Mesendoderm (in vitro differentiated cells): ENCODE results near the gene TXLNG.

Experiments used
- DNase-seq: peaks from one replicate; pipeline ENCODE4 v3.0.0; 2013
- H2AK5ac ChIP-seq: 2 replicates; pipeline ENCODE4 v1.6.1; 2013; ENCODE audit warnings: low read length, inconsistent platforms
- H2BK120ac ChIP-seq: 2 replicates; pipeline ENCODE4 v1.6.1; 2013; ENCODE audit warnings: low read depth, mild to moderate bottlenecking, low read length, moderate library complexity, mixed read lengths
- H2BK15ac ChIP-seq: replicated peaks from 2 replicates; pipeline ENCODE4 v1.6.1; 2013; ENCODE audit warnings: low read depth, mild to moderate bottlenecking, moderate library complexity
- H2BK5ac ChIP-seq: 2 replicates; pipeline ENCODE4 v1.6.1; 2013; ENCODE audit warnings: low read length, inconsistent platforms
- H3K18ac ChIP-seq: 2 replicates; pipeline ENCODE4 v1.6.1; 2013; ENCODE audit warnings: mild to moderate bottlenecking, low read length, mixed read lengths
- H3K23ac ChIP-seq: one replicate; pipeline ENCODE4 v1.6.1; 2013; ENCODE audit warnings: low read length
- H3K27ac ChIP-seq: 2 replicates; pipeline ENCODE4 v1.5.1; 2013; ENCODE audit warnings: low read depth, mild to moderate bottlenecking, inconsistent platforms, low read length, moderate library complexity
- H3K27me3 ChIP-seq: 2 replicates; pipeline ENCODE4 v1.6.1; 2013; ENCODE audit warnings: low read length, control low read depth, mild to moderate bottlenecking, inconsistent platforms; ENCODE audit not compliant: insufficient read depth, poor library complexity
- H3K36me3 ChIP-seq: 2 replicates; pipeline ENCODE4 v1.6.1; 2013; ENCODE audit warnings: low read length, inconsistent platforms; ENCODE audit not compliant: control insufficient read depth, insufficient read depth
- H3K4ac ChIP-seq: one replicate; pipeline ENCODE4 v1.6.1; 2013; ENCODE audit warnings: low read depth, mild to moderate bottlenecking, low read length, moderate library complexity
- H3K4me1 ChIP-seq: 2 replicates; pipeline ENCODE4 v1.6.1; 2013; ENCODE audit warnings: low read depth, low read length, inconsistent platforms; ENCODE audit not compliant: control insufficient read depth
- H3K4me2 ChIP-seq: 2 replicates; pipeline ENCODE4 v1.6.1; 2013; ENCODE audit warnings: low read length
- H3K4me3 ChIP-seq: 2 replicates; pipeline ENCODE4 v1.5.1; 2013; ENCODE audit warnings: mild to moderate bottlenecking, low read length
- H3K56ac ChIP-seq: one replicate; pipeline ENCODE4 v1.6.1; 2013; ENCODE audit warnings: low read length
- H3K79me1 ChIP-seq: 2 replicates; pipeline ENCODE4 v1.6.1; 2013; ENCODE audit warnings: low read length, inconsistent platforms
- H3K79me2 ChIP-seq: 2 replicates; pipeline ENCODE4 v1.6.1; 2013; ENCODE audit warnings: mild to moderate bottlenecking, low read length; ENCODE audit not compliant: control insufficient read depth, insufficient read depth
- H3K9ac ChIP-seq: 2 replicates; pipeline ENCODE4 v1.6.1; 2013; ENCODE audit warnings: low read length, inconsistent platforms
- H4K5ac ChIP-seq: one replicate; pipeline ENCODE4 v1.6.1; 2013; ENCODE audit warnings: low read length
- H4K8ac ChIP-seq: one replicate; pipeline ENCODE4 v1.6.1; 2013; ENCODE audit warnings: low read depth, mild to moderate bottlenecking, control low read depth, low read length, moderate library complexity
- WGBS: extraction: QIAGEN DNeasy Blood & Tissue Kit; methylation state at CpG from one replicate; pipeline ENCODE4 v1.1.7; 2013; ENCODE audit warnings: low lambda C conversion rate, missing lambda C conversion rate; ENCODE audit not compliant: insufficient coverage; ENCODE audit errors: extremely low coverage; 5-methylcytosine and 5-hydroxymethylcytosine counted together

TXLNG gene

DNA sequence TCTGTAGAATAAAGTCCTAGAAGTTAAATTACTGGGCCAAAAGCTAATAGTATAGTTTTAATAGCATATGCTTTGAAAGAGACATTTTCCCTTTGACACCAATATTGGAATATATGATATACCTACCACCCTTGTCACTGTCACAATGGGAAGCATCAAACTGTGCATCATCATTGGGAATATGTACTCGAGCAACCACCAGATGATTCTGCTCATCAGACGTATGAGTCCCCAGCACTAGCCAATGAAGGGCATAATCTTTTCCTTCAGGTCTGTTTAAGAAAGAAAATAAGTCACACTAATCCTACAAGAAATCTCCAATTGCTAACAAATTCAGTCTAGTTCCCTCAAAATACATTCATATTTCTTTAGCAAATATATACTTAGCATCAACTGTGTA lies 76.6 kb downstream of the TXLNG start:
- Histone ChIP-seq H3K27me3 (no peaks in the 10 kb centered on the region), H3K79me1 (peaks cover 1% of the 10 kb centered on the region), H2BK15ac (no peak overlapping the region), H3K18ac (no peak overlapping the region), H3K79me2 (peaks cover 8% of the 10 kb centered on the region), H3K9ac (no peak overlapping the region), H3K4ac (no peak overlapping the region), H3K4me2 (no peak overlapping the region), H2BK5ac (no peak overlapping the region), H4K8ac (no peak overlapping the region), H3K56ac (no peak overlapping the region), H3K23ac (no peak overlapping the region), H2BK120ac (no peak overlapping the region), H2AK5ac (no peak overlapping the region), H3K36me3 (no peaks in the 10 kb centered on the region), H3K4me3 (no peak overlapping the region), H3K27ac (no peak overlapping the region), H4K5ac (no peak overlapping the region), H3K4me1 (no peaks in the 10 kb centered on the region)
- no CpG with 5 or more reads among the region's 2 CpGs for WGBS
- no peak for DNase-seq

DNA sequence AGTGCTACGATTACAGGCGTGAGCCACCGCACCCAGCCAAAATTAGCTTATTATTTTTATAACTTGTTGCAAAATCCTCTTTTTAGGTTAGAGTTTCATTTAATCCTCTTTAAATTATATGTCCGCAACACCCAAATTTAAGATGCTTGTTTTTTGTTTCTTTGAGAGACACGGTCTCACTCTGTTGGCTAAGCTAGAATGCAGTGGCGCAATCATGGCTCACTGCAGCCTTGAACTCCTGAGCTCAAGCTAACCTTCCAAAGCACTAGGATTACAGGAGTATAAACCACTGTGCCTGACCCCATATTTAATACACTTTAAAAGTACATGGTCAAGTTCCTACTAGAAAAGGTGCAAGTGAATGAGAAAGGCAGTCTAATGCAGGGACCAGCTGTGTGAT lies 81.7 kb downstream of the TXLNG start:
- no peak for DNase-seq
- no peak overlapping the region for H3K4ac ChIP-seq
- H2BK15ac ChIP-seq: no peak overlapping the region
- H4K5ac ChIP-seq: no peak overlapping the region
- peaks cover 4% of the 10 kb centered on the region for H3K79me1 ChIP-seq
- no peaks in the 10 kb centered on the region for H3K4me1 ChIP-seq
- no peak overlapping the region for H3K9ac ChIP-seq
- no peak overlapping the region for H2AK5ac ChIP-seq
- no peak overlapping the region for H2BK5ac ChIP-seq
- no peak overlapping the region for H3K18ac ChIP-seq
- no peak overlapping the region for H3K4me3 ChIP-seq
- no peak overlapping the region for H3K27ac ChIP-seq
- no peak overlapping the region for H3K4me2 ChIP-seq
- no peak overlapping the region for H2BK120ac ChIP-seq
- no peaks in the 10 kb centered on the region for H3K36me3 ChIP-seq
- peaks cover 21% of the 10 kb centered on the region for H3K79me2 ChIP-seq
- H4K8ac ChIP-seq: no peak overlapping the region
- H3K56ac ChIP-seq: no peak overlapping the region
- no peaks in the 10 kb centered on the region for H3K27me3 ChIP-seq
- H3K23ac ChIP-seq: no peak overlapping the region
- no CpG with 5 or more reads among the region's 6 CpGs for WGBS

DNA sequence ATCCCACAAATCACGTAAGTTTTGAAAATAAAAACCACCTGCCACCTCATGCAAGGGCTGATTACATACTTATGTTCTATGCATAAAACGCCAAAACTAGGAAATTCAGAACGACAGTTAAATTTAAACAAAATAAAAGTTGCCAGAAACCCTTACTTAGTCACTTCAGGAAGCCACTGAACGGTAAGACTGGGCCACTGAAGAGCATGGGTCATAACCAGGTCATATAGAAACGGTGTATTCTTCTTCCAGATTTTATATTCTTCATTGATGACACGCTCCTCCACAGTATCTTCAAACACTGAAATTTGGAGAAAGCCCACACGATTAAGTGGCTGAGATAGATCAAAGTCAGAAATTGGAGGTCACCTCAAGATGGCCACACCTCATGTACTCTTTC lies 82.7 kb downstream of the TXLNG start:
- no peak overlapping the region for H4K5ac ChIP-seq
- H2BK15ac ChIP-seq: no peak overlapping the region
- DNase-seq: no peak
- no CpG with 5 or more reads among the region's 7 CpGs for WGBS
- H3K4me3 ChIP-seq: peak overlapping the region; percentile 75
- no peaks in the 10 kb centered on the region for H3K27me3 ChIP-seq
- no peak overlapping the region for H2BK5ac ChIP-seq
- H4K8ac ChIP-seq: no peak overlapping the region
- no peaks in the 10 kb centered on the region for H3K36me3 ChIP-seq
- no peak overlapping the region for H3K4ac ChIP-seq
- H3K79me2 ChIP-seq: peaks cover 21% of the 10 kb centered on the region
- H3K4me1 ChIP-seq: no peaks in the 10 kb centered on the region
- H3K27ac ChIP-seq: no peak overlapping the region
- peak overlapping the region; percentile 54 for H3K4me2 ChIP-seq
- H3K9ac ChIP-seq: peak overlapping the region; percentile 73
- peak overlapping the region; percentile 74 for H3K56ac ChIP-seq
- H3K23ac ChIP-seq: no peak overlapping the region
- H2BK120ac ChIP-seq: no peak overlapping the region
- H3K18ac ChIP-seq: no peak overlapping the region
- H2AK5ac ChIP-seq: no peak overlapping the region
- peaks cover 4% of the 10 kb centered on the region for H3K79me1 ChIP-seq

DNA sequence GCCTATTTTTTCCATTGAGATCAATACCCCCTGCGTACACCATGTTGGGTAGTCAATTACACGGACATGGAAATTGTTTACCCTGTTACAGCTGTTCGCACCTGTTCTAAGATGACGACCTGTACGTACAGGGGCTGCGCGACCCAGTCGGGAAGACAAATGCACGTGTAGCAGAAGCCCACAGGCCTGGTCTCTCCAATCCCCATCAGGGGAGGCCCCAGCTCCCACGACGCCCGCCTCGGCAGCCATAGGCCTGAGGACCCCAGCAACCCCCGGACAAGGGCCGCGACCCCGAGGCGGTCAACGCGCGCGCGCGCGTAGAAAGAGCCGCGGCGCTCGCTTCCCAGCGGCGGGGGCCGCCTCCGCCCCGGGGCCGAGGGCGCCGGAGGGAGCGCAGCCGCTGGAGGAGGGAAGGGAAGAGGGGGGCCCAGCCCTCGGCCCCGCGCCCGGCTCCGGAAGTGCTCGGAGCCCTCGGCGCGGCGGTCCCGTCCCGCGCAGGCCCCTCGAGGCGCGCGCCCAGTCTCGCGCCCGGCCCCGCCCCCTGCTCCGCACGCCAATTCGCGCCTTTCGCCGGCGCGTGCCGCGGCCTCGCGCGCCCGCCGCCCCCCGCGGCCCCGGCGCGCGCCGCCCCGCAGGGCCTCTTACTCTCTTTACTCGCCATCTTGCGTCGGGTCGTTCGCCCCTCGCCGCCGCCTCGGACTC lies 83.3 kb downstream of the TXLNG start:
- no peak overlapping the region for H2AK5ac ChIP-seq
- H3K79me2 ChIP-seq: peaks cover 20% of the 10 kb centered on the region
- H2BK120ac ChIP-seq: peak overlapping the region; percentile 21
- H2BK15ac ChIP-seq: no peak overlapping the region
- no peak overlapping the region for H3K23ac ChIP-seq
- H3K4me1 ChIP-seq: no peaks in the 10 kb centered on the region
- peak overlapping the region; percentile 83 for H3K9ac ChIP-seq
- H3K79me1 ChIP-seq: peaks cover 4% of the 10 kb centered on the region
- H3K4me2 ChIP-seq: peak overlapping the region; percentile 54
- peak overlapping the region; percentile 88 for H3K56ac ChIP-seq
- DNase-seq: peak; percentile 38
- peak overlapping the region; percentile 75 for H3K4me3 ChIP-seq
- H4K5ac ChIP-seq: no peak overlapping the region
- H3K27ac ChIP-seq: peak overlapping the region; percentile 97
- H2BK5ac ChIP-seq: no peak overlapping the region
- H3K18ac ChIP-seq: peak overlapping the region; percentile 71
- H3K36me3 ChIP-seq: no peaks in the 10 kb centered on the region
- WGBS: no CpG with 5 or more reads among the region's 92 CpGs
- no peaks in the 10 kb centered on the region for H3K27me3 ChIP-seq
- peak overlapping the region; percentile 62 for H3K4ac ChIP-seq
- no peak overlapping the region for H4K8ac ChIP-seq

DNA sequence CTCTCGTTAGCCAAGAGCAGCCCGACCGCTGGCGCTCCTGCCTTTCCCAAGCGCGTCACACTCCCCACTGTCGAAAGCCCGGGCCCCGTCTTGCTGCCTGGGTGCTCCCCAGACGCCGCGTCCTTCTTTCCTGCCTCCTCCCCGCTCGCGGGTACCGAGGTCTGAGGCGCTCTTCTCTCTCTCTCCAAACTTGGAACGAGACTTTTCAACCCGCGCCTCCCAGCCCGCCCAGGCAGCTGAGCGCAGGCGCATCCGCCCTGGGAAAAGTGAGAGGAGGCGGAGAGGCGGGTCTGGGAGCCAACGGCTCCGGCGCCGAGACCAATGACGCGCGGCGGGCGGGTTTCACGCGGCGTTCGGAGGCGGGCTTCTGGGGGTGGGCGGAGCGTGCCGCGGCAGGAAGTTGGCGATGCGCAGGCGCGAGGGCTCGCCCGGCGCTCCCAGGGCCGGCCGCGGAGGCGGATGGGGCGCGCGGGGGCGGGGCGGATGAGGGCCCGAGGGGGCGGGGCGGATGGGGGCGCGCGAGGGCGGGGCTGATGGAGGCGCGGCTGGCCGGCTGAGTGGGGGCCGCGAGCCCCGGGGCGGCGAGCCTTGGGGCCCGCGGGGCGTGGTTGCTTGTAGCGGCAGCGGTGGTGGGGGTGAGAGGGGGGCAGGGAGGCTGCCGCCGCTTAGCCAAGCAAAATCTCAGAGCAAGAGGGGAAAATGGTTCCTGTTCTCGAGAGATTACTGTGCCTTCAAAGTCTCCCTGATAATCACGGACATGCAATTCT lies 84.0 kb downstream of the TXLNG start, which contains the start of gene RBBP7:
RBBP7 (minus strand) TSS at position 268 of the 767 bp plus-strand sequence. CDS start 309 bp downstream, outside the sequence.
- H3K79me1 ChIP-seq: peaks cover 4% of the 10 kb centered on the region
- peak within 1 kb of the TSS; percentile 83 for H3K18ac ChIP-seq
- H3K9ac ChIP-seq: peak within 1 kb of the TSS; percentile 83
- H3K4me1 ChIP-seq: no peaks in the 10 kb centered on the region
- peaks cover 18% of the 10 kb centered on the region for H3K79me2 ChIP-seq
- H2BK120ac ChIP-seq: peak within 1 kb of the TSS; percentile 64
- no peak within 1 kb of the TSS for H4K5ac ChIP-seq
- peak within 1 kb of the TSS; percentile 75 for H3K4me3 ChIP-seq
- H3K27ac ChIP-seq: peak within 1 kb of the TSS; percentile 97
- no CpG with 5 or more reads among the region's 84 CpGs for WGBS
- no peak within 1 kb of the TSS for H2BK5ac ChIP-seq
- peak within 1 kb of the TSS; percentile 62 for H3K4ac ChIP-seq
- H4K8ac ChIP-seq: no peak within 1 kb of the TSS
- no peaks in the 10 kb centered on the region for H3K36me3 ChIP-seq
- no peak within 1 kb of the TSS for H3K23ac ChIP-seq
- H2BK15ac ChIP-seq: no peak within 1 kb of the TSS
- no peak within 1 kb of the TSS for H2AK5ac ChIP-seq
- H3K56ac ChIP-seq: peak within 1 kb of the TSS; percentile 88
- DNase-seq: peak; percentile 92
- peak within 1 kb of the TSS; percentile 67 for H3K4me2 ChIP-seq
- H3K27me3 ChIP-seq: no peaks in the 10 kb centered on the region
